ENCODE measurements around the gene FAM50B.

- TF ChIP-seq GATA3 (IDR thresholded peaks at IDR 0.05; ENCODE audit: low read depth, low read length) = no peak
- no peak for TF ChIP-seq GATA2 (IDR thresholded peaks at IDR 0.05; ENCODE audit: low read depth, low read length)
These were observed 8.1 kb upstream of the FAM50B start for GRCh38 chr6:3841066-3841454.

Data from SH-SY5Y (cell line).